Measurements from ENCODE around the gene ZNF562. TPM values are rescaled to one million over a fixed set of nuclear protein-coding genes. Genes with fewer than 3 reads are reported as not detected.

The ZNF562 gene
- total and polyA plus RNA-seq, 2 donors (not counting 3 experiments of a cell fraction or from before 2014, with no cell fraction given) = 6.3 to 27.0 TPM

DNA sequence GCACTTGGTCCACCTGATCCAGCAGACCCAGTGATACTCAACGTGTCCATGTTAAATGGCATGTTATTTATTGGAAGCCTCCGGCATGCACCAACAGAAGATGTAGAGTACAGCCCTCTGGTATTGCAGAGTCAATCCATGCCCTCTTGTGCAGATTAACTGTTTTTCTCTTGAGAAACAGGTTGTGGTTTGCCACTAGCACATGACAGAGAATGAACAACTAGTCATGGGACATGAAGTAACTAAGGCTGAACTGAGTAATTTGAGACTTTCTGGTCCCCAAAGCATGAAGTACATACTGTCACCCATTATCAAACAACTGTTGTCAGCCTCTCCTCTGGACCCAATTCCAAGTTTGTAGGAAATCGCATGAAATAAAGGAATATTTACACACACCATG, 3.2 kb downstream of the ZNF562 start:
- Histone ChIP-seq H4K20me1 (replicated peaks; ENCODE audit: control insufficient read depth, extremely low read depth, insufficient read depth, low read length) (no peaks in the 10 kb centered on the region), H3K27me3 (ENCODE audit: control insufficient read depth in 2 of 2, insufficient read depth in 2 of 2, low read length in 2 of 2) (no peaks in the 10 kb centered on the region), H3K4me3 (replicated peaks in 1 of 3; ENCODE audit: insufficient read depth in 1 of 3, low read depth in 1 of 3, low read length in 3 of 3) (no peak overlapping the region), H3K9me3 (replicated peaks; ENCODE audit: control insufficient read depth, insufficient read depth, low read length) (peaks cover 2% of the 10 kb centered on the region), H3K9me1 (replicated peaks; ENCODE audit: control insufficient read depth, extremely low read depth, insufficient read depth, low read length) (no peaks in the 10 kb centered on the region), H3K4me1 (ENCODE audit: control insufficient read depth, extremely low read depth, insufficient read depth, low read length) (no peaks in the 10 kb centered on the region), H3K36me3 (ENCODE audit: control insufficient read depth in 2 of 2, extremely low read depth in 1 of 2, insufficient read depth in 2 of 2, low read length in 2 of 2) (no peaks in the 10 kb centered on the region), H2AFZ (ENCODE audit: low read depth, low read length) (no peak overlapping the region), H3K79me2 (ENCODE audit: control insufficient read depth, insufficient read depth, low read length) (peaks cover 74% of the 10 kb centered on the region), H3K27ac (ENCODE audit: insufficient read depth, low read depth, low read length) (no peak overlapping the region), H3K4me2 (ENCODE audit: insufficient read depth, low read length) (no peak overlapping the region), H3K9ac (replicated peaks; ENCODE audit: extremely low read depth, insufficient read depth, low read length) (no peak overlapping the region)
- dilution Hi-C loops (cut with MboI; ENCODE audit: extremely low pct_ligation_motif_present, low sequenced_read_pairs) (no loop called here), intact Hi-C loops (cut with micrococcal nuclease) (no loop called here)
- POLR2A ChIA-PET = no interaction called here
- no TSS peak for BruUV-seq (replicated peaks)
- FAIRE-seq = no peak
- TF ChIP-seq POLR2A (IDR thresholded peaks at IDR 0.05; ENCODE audit: low read depth, low read length) (no peak), GATA2 (IDR thresholded peaks at IDR 0.05; ENCODE audit: insufficient read depth, insufficient read length, low read depth, low read length) (no peak), POLR2AphosphoS5 (IDR thresholded peaks at IDR 0.05; ENCODE audit: insufficient read depth, low read depth, low read length) (no peak), JUN (IDR thresholded peaks at IDR 0.05; ENCODE audit: borderline replicate concordance, insufficient read depth, insufficient read length, low read depth) (no peak), MYC (IDR thresholded peaks at IDR 0.05; ENCODE audit: low read depth, low read length) (no peak), FOS (IDR thresholded peaks at IDR 0.05; ENCODE audit: borderline replicate concordance, insufficient read depth, low read length) (no peak), EZH2 (IDR thresholded peaks at IDR 0.05; ENCODE audit: borderline replicate concordance, low read depth, low read length, severe bottlenecking) (no peak)
- TF ChIP-seq, protein P1, sequence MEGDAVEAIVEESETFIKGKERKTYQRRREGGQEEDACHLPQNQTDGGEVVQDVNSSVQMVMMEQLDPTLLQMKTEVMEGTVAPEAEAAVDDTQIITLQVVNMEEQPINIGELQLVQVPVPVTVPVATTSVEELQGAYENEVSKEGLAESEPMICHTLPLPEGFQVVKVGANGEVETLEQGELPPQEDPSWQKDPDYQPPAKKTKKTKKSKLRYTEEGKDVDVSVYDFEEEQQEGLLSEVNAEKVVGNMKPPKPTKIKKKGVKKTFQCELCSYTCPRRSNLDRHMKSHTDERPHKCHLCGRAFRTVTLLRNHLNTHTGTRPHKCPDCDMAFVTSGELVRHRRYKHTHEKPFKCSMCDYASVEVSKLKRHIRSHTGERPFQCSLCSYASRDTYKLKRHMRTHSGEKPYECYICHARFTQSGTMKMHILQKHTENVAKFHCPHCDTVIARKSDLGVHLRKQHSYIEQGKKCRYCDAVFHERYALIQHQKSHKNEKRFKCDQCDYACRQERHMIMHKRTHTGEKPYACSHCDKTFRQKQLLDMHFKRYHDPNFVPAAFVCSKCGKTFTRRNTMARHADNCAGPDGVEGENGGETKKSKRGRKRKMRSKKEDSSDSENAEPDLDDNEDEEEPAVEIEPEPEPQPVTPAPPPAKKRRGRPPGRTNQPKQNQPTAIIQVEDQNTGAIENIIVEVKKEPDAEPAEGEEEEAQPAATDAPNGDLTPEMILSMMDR (IDR thresholded peaks at IDR 0.05; ENCODE audit: extremely low read depth in 1 of 2, insufficient read depth in 1 of 2, low read depth in 1 of 2, low read length in 2 of 2) = no peak
- TF ChIP-seq, protein P2, sequence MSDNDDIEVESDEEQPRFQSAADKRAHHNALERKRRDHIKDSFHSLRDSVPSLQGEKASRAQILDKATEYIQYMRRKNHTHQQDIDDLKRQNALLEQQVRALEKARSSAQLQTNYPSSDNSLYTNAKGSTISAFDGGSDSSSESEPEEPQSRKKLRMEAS (IDR thresholded peaks at IDR 0.05; ENCODE audit: insufficient read depth, insufficient read length) = no peak
- no peak for DNase-seq (ENCODE audit: low read depth, low spot score)
- CTCF ChIA-PET = no interaction called here

Measured in endothelial cell of umbilical vein (primary cell).